HT1080 (cell line): Measurements from ENCODE around the gene ST7. TPM values are rescaled to one million over a fixed set of nuclear protein-coding genes. Genes with fewer than 3 reads are reported as not detected.
A peak's percentile ranks its signal among the peaks of the same experiment; 100 is the strongest.

ENCODE experiments used
- DNase-seq: peaks from one replicate; pipeline ENCODE4 v3.0.0-alpha.2; 2015; ENCODE audit warnings: low read depth
- small RNA-seq: library from RNA; depleted of rRNA; stranded (forward); fragments of <200 nt; gene quantifications from one replicate; pipeline ENCODE3, GENCODE V24; 2014
- total RNA-seq: library from RNA; depleted of rRNA; stranded (reverse); fragments of >200 nt; shearing (Covaris generic); gene quantifications from 2 replicates; pipeline ENCODE4 v1.2.3, GENCODE V29; 2014; rRNA removed

ST7 gene
- total RNA-seq, 1 experiment from 2014 or later: 22.6 TPM

DNA sequence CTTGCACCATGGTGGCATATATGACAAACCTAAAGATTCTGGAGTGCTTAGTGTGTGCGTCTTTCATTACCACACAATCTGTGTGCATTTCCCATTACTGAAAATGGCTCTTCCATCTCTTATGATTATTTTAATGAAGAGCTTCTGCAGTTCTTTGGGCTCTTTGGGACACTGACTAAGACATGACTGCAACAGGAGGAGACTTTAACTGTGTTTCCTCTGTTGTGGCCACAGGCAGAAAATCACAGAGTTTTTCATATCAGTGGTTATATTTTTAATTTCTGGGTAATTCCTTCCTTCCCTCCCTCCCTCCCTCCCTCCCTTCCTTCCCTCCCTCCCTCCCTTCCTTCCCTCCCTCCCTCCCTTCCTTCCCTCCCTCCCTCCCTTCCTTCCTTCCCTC lies 311.4 kb downstream of the ST7 start:
- DNase-seq: no peak

- DNase-seq: peak; percentile 92
Observed at GRCh38 chr7:117269417-117269816, 316.1 kb downstream of the ST7 start.

- DNase-seq: peak; percentile 72
Observed at GRCh38 chr7:117269886-117270285, 316.6 kb downstream of the ST7 start.

- DNase-seq: peak; percentile 24
Observed at GRCh38 chr7:117270371-117270770, 317.1 kb downstream of the ST7 start.

- no peak for DNase-seq
Observed at GRCh38 chr7:117271566-117271965, 318.3 kb downstream of the ST7 start.

DNA sequence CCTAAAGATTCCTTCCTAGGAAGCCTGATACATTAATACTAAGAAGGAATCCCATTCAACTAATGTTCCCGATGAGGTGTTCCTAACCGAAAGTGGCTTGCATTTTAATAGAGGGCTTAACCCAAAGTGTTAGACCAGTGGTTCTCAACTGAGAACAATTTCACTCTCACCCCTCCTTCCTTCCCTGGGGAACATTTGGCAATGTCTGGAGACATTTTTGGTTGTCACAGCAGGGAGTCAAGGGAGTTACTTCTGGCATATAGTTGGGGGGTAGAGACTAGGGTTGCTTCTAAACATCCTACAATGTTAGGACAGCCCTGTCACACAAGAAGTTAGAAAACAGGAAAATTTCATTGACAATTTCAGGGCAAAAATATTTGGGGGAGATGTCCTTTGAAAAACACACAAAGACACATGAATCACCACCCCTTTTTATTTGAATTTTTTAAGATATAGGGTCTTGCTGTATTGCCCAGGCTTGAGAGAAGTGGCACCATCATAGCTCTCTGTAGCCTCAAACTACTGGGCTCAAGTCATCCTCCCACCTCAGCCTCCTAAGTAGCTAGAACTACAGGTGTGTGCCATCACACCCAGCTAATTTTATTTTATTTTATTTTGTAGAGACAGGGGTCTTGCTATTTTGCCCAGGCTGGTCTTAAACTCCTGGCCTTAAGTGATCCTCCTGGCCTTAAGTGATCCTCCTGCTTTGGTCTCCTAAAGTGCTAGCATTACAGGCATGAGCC lies 318.9 kb downstream of the ST7 start:
- DNase-seq: no peak

DNA sequence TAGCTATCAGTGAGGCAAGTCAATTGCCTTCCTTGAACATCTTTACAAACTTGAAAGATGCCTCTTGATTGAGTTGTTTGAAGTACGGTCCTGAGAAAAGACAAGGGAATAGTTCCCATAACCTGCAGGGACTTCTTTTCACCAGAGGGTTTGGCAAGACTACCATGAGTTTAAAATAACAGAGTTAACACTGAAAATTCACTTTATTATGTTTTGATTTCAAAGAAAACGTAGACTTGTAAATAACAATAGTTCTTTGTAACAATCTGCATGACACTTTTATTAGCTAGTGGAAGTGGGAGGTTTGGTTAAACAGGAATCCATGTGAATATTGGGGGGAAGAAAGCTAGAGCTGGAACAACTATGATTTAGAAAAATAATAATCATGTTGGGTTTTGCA lies 320.0 kb downstream of the ST7 start:
- no peak for DNase-seq

- no peak for DNase-seq
Observed at GRCh38 chr7:117273814-117274225, 320.5 kb downstream of the ST7 start.

- DNase-seq: no peak
Observed at GRCh38 chr7:117274951-117275350, 321.6 kb downstream of the ST7 start.

DNA sequence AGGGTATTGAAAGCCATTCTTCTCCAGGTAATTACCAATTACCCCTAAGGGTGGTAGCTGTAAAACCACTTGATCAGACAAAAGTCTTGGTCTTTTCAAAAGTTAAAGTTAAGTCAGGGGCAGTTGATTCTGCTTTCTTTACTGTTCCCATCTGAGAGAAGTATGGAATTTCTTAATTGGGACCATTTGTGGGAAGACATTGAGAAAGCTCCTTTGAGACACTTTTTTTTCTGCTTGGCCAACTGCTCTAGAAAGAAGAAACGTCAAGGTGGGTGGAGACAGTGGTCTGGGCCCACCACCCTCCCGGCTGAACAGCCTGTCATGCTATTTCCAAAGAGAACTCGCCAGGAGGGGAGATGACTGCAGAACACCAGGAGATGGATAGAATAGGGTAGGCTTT lies 324.3 kb downstream of the ST7 start:
- no peak for DNase-seq

DNA sequence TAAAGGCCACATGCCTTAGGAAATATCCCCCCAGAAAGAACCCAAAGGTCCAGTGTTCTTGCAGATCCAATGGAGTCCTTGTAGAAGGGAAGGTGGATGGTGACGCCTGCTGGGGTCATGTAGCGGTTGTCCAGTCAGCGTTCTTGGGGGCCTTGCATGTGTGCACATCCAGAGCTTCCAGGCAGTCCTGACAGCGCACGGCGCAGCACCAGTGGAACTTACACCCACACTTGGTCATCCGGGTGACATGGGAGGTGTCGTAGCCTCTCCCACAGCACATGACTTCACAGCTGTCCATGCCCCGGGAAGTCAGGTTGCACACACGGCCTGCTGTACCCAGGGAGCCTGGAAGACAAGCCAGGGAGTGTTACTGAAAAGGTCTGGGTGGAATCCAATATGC lies 324.7 kb downstream of the ST7 start:
- no peak for DNase-seq

- no peak for DNase-seq
Observed at GRCh38 chr7:117279203-117279602, 325.9 kb downstream of the ST7 start.

Small RNA genes lying within 50 kb of the gene (small RNA-seq; reads per million reads assigned to genes)
- gene AC002542.1 (not detected), gene MTCYBP6 (not detected), gene RF00019 (not detected), gene RF02179 (not detected), gene RF02180 (not detected), gene RF02181 (not detected), gene RF02183 (not detected), gene RF02184 (not detected), gene RF02185 (not detected), gene RF02188 (not detected), gene RNA5SP239 (not detected)

Other genes with a start within 250 kb of the ST7 start
- gene CAPZA2, start 90.9 kb upstream of the ST7 start, total RNA-seq: 103 and 109 TPM in 2 replicates